Cortex of kidney (tissue), 1 donor: ENCODE data around the gene RRP9.
"Not testable (repeated sequence)": the region's sequence is repeated elsewhere in the genome, so short reads cannot be mapped to it uniquely, and the experiment has no call there.

Source experiments
- DNase-seq: peaks from one replicate; lab custom pipeline; 2025; lab: John Stamatoyannopoulos, UW

Gene RRP9

GRCh38 chr3:51904034-51904823, 37.5 kb downstream of the RRP9 start:
- no peak for DNase-seq

DNA sequence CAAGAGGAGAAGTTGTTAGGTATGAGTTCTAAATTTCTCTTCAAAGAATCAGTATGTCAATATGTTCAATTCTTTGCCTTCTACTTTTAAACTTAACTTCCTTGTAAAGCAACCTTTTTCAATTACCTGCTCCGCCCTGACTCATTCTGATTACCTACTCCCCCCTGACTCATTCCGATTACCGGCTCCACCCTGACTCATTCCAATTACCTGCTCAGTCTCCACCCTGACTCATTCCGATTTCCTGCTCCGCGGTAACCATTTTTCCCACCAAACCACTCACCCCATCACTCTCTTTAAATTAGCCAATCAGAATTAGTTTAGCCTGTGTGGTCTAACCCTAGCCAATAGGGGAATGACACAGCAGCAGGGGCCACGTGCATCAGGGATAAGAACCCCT, 39.3 kb downstream of the RRP9 start:
- DNase-seq: not testable (repeated sequence)

DNA sequence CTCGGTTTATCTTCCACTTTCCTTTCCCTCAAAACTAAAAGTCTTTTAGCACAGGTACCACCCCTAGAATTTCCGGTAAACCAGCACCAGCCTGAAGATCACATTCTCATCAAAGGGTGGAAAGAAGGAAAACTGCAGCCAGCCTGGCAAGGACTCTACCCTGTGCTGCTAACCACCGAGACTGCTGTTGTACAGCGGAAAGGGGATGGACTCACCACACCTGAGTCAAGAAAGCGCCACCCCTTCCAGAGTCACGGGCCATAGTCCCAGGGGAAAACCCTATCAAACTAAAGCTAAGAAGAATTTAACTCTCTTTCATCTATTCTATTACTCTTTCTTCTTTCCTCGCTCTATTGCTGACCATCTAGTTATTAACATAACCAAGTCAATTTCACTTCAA, 41.7 kb downstream of the RRP9 start:
- not testable (repeated sequence) for DNase-seq

- no peak for DNase-seq
Measured at GRCh38 chr3:51897391-51897790, 44.3 kb downstream of the RRP9 start.

DNA sequence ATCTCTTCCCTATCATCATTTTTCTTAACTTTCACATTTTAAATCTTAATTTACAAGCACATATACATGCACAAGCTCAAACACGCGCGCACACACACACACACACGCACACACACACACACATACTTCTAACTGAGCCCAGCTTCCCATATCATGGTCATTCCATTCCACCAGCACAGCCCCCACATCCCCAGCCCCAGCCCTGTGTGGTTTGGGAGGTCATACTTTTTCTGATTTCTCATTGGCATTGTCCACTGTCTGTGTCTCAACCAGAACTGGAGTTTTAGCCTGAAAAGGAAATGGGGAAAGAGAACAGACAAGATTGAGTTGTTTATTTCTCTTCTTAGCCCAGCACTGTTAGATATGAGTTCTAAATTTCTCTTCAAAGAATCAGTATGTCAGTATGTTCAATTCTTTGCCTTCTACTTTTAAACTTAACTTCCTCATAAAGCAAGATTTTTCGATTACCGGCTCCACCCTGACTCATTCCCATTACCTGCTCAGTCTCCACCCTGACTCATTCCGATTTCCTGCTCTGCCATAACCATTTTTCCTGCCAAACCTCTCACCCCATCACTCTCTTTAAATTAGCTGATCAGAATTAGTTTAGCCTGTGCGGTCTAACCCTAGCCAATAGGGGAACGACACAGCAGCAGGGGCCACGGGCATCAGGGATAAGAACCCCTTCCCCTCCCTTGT, 44.9 kb downstream of the RRP9 start:
- no peak for DNase-seq

DNA sequence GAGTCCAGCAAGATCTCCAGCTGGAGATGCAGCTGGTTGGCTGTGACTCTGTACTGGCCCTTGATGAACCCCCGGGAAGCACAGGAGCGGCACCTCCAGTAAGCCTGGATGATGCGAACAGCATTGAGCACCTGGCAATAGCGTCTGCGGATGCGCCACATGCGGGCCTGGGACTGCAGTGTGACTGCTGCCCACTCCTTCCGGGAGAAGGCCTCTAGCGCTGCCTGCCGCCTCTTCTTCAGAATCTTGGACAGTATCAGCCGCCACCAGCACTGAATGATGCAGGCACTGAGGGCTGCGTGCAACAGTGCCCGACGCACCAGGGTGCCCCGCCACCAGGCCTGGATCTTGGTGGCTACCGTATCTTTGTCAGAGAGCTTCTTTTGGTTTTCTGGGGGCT, 46.8 kb downstream of the RRP9 start:
- no peak for DNase-seq

DNA sequence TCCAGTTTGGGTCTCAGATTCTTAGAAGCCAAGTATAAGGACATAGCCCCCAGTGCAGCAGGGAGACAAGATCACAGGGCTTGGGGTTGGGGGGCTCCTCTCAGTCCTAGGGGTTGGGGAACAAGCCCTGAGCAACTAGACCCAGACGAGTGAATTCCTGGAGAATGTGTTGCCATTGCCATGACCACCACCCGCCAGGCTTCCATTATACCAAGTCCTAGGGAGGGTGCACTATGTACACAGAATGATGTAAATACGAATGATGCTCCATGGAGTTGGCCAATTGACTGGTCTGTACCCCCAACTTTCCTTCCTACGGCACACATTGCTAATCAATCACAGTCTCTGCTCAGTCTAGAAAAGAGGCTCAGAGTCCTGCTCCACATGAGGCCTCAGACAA, 47.3 kb downstream of the RRP9 start:
- no peak for DNase-seq

- DNase-seq: no peak
Measured at GRCh38 chr3:51891242-51892039, 50.3 kb downstream of the RRP9 start.

GRCh38 chr3:51888463-51889105, 53.1 kb downstream of the RRP9 start:
- DNase-seq: no peak

DNA sequence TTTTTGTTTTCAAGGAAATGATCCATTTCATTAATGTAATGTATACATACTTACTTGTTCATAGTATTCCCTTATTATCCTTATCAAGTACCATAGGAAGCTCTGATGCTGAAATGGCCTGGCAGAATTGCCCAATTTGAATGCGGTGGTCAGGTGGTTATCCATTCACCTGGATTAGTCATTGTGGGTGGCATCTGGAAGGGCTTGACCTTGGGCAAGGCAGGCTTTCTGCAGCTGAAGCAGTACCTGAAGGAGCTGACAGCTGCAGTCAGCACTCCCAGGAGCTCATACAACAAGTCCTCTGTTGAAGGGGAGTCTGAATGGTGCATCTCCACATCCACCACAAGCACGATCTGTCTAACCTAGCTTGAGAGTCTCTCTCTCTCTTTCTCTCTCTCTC, 54.1 kb downstream of the RRP9 start:
- DNase-seq: no peak

DNA sequence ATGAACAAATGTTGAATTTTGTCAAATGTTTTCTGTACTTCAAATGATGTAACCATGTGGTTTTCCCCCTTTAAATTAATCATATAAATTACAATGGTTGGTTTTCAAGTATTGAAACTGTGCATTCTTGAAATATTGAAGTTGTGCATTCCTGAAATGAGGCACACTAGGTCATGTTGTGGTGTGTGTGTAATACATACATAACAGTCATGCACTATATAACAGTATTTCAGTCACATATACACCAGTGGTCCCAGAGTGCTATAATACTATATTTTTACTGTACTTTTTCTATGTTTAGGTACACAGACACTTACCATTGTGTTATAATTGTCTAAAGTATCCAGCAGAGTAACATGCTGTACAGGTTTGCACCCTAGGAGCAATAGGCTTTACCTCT, 55.3 kb downstream of the RRP9 start:
- DNase-seq: no peak
